HEK293 (cell line): ENCODE measurements around the gene SUDS3.
A peak's percentile ranks its signal among the peaks of the same experiment; 100 is the strongest.

ENCODE experiments used
- CTCF ChIA-PET: fragments of 350-600 bp; formaldehyde crosslinking; extraction: SDS; loops from one replicate; lab custom pipeline; 2021; ENCODE audit warnings: antibody characterized with exemption; lab: Yijun Ruan, JAX
- POLR2A ChIA-PET: fragments of 300-600 bp; formaldehyde crosslinking; extraction: SDS; loops from one replicate; lab custom pipeline; 2020; ENCODE audit warnings: antibody characterized with exemption, inconsistent platforms; lab: Yijun Ruan, JAX
- H3K27ac ChIP-seq: fragments of 200-500 bp; sonication (Bioruptor generic); 2 replicates; pipeline ENCODE4 v1.5.1; 2014; ENCODE audit warnings: low read depth, low read length, control low read depth, inconsistent platforms; ENCODE audit errors: extremely low read depth
- H3K36me3 ChIP-seq, 2 experiments: fragments of 200-500 bp in 1 of 2; sonication (Bioruptor generic) in 1 of 2; 1 replicate in 1 of 2; 2 replicates in 1 of 2; pipeline ENCODE4 v1.5.1; 2014 to 2017; ENCODE audit warnings: inconsistent platforms in 2 of 2, low read length in 2 of 2; ENCODE audit not compliant: control insufficient read depth in 2 of 2, insufficient read depth in 1 of 2
- H3K4me1 ChIP-seq: fragments of 200-500 bp; sonication (Bioruptor generic); 2 replicates; pipeline ENCODE4 v1.5.1; 2014; ENCODE audit warnings: mild to moderate bottlenecking, low read length, inconsistent platforms; ENCODE audit not compliant: control insufficient read depth, insufficient read depth
- H3K4me3 ChIP-seq: 2 replicates; pipeline ENCODE4 v1.5.1; 2011; ENCODE audit warnings: low read depth, mild to moderate bottlenecking, control low read depth, low read length, moderate library complexity
- H3K9me3 ChIP-seq: fragments of 200-500 bp; sonication (Bioruptor generic); 2 replicates; pipeline ENCODE4 v1.5.1; 2014; ENCODE audit warnings: low read depth, low read length, inconsistent platforms; ENCODE audit not compliant: control insufficient read depth, insufficient read depth
- BCL6B ChIP-seq: fragments of 450-650 bp; formaldehyde crosslinking; IDR thresholded peaks from 2 replicates; pipeline ENCODE4 v1.5.1; 2017; ENCODE audit warnings: missing biosample characterization, missing genetic modification characterization
- HIC1 ChIP-seq: fragments of 450-650 bp; formaldehyde crosslinking; IDR thresholded peaks from 2 replicates; pipeline ENCODE4 v1.5.1; 2016; ENCODE audit warnings: missing biosample characterization, missing genetic modification characterization
- PRDM10 ChIP-seq: fragments of 450-650 bp; formaldehyde crosslinking; IDR thresholded peaks from 2 replicates; pipeline ENCODE4 v1.5.1; 2016; ENCODE audit warnings: missing biosample characterization, missing genetic modification characterization
- PRDM6 ChIP-seq: fragments of 450-650 bp; formaldehyde crosslinking; IDR thresholded peaks from 2 replicates; pipeline ENCODE4 v1.5.1; 2017; ENCODE audit warnings: missing biosample characterization, missing genetic modification characterization
- SALL2 ChIP-seq: fragments of 450-650 bp; formaldehyde crosslinking; IDR thresholded peaks from 2 replicates; pipeline ENCODE4 v1.5.0; 2017; ENCODE audit warnings: missing biosample characterization, mild to moderate bottlenecking, missing genetic modification characterization, borderline replicate concordance
- ZBTB44 ChIP-seq: fragments of 450-650 bp; IDR thresholded peaks from 2 replicates; pipeline ENCODE4 v1.5.1; 2018; ENCODE audit warnings: missing biosample characterization, mild to moderate bottlenecking, missing genetic modification characterization
- ZNF16 ChIP-seq: fragments of 450-650 bp; formaldehyde crosslinking; IDR thresholded peaks from 2 replicates; pipeline ENCODE4 v1.5.1; 2016; ENCODE audit warnings: low read depth, missing biosample characterization, missing genetic modification characterization
- ZNF621 ChIP-seq: fragments of 450-650 bp; formaldehyde crosslinking; IDR thresholded peaks from 2 replicates; pipeline ENCODE4 v1.5.1; 2017; ENCODE audit warnings: missing biosample characterization, missing genetic modification characterization

Gene SUDS3

GRCh38 chr12:118334939-118335567, 41.3 kb upstream of the SUDS3 start:
- CTCF ChIA-PET: interaction anchor here (1.2 kb wide), 1 partner anchor 27 kb away, joined by 3 read pairs; no protein-coding TSS in a partner anchor
- TF ChIP-seq ZNF16 (tag by site-specific recombination) (no peak), HIC1 (tag by site-specific recombination) (no peak), SALL2 (tag by site-specific recombination) (no peak)
- no peak overlapping the region for H3K4me3 ChIP-seq
- H3K36me3 ChIP-seq: no peaks in the 10 kb centered on the region
- H3K9me3 ChIP-seq: no peaks in the 10 kb centered on the region
- POLR2A ChIA-PET: interaction anchor here (1.5 kb wide), 1 partner anchor 199 kb away, joined by 4 read pairs; the partner anchor contains the start of gene PEBP1
- peaks cover 12% of the 10 kb centered on the region for H3K4me1 ChIP-seq
- no peak overlapping the region for H3K27ac ChIP-seq

- Histone ChIP-seq H3K4me3 (no peak overlapping the region), H3K4me1 (peaks cover 10% of the 10 kb centered on the region), H3K27ac (no peak overlapping the region), H3K9me3 (no peaks in the 10 kb centered on the region), H3K36me3 (no peaks in the 10 kb centered on the region)
- CTCF ChIA-PET: no interaction called here
- POLR2A ChIA-PET: interaction anchor here (1.5 kb wide), 1 partner anchor 200 kb away, joined by 4 read pairs; the partner anchor contains the start of gene PEBP1
- TF ChIP-seq BCL6B (tag by site-specific recombination): no peak
Observed at GRCh38 chr12:118336123-118336522, 40.2 kb upstream of the SUDS3 start.

GRCh38 chr12:118337194-118337838, 39.0 kb upstream of the SUDS3 start:
- POLR2A ChIA-PET: interaction anchor here (0.6 kb wide), 1 partner anchor 351 kb away, joined by 4 read pairs; no protein-coding TSS in a partner anchor
- Histone ChIP-seq H3K27ac (no peak overlapping the region), H3K36me3 (no peaks in the 10 kb centered on the region), H3K9me3 (no peaks in the 10 kb centered on the region), H3K4me1 (peaks cover 6% of the 10 kb centered on the region; the same call in 1 of the 2 replicates), H3K4me3 (no peak overlapping the region)
- TF ChIP-seq ZNF621 (tag by site-specific recombination) (no peak), ZBTB44 (tag by site-specific recombination) (peak; percentile 35; the same call in 1 of the 2 replicates), PRDM6 (tag by site-specific recombination) (peak; percentile 25; the same call in 1 of the 2 replicates), PRDM10 (peak; percentile 53)
- CTCF ChIA-PET: interaction anchor here (1.2 kb wide), 1 partner anchor 41 kb away, joined by 5 read pairs; no protein-coding TSS in a partner anchor
